NCI-H2107 treated with DMSO at 0.1 percent for 48 hours (cell line): ENCODE results near the gene GARRE1.
"Not testable (repeated sequence)": the region's sequence is repeated elsewhere in the genome, so short reads cannot be mapped to it uniquely, and the experiment has no call there.

Source experiments
- DNase-seq: peaks from one replicate; lab custom pipeline; 2025; ENCODE audit not compliant: unreplicated experiment; lab: John Stamatoyannopoulos, UW

The GARRE1 gene

DNA sequence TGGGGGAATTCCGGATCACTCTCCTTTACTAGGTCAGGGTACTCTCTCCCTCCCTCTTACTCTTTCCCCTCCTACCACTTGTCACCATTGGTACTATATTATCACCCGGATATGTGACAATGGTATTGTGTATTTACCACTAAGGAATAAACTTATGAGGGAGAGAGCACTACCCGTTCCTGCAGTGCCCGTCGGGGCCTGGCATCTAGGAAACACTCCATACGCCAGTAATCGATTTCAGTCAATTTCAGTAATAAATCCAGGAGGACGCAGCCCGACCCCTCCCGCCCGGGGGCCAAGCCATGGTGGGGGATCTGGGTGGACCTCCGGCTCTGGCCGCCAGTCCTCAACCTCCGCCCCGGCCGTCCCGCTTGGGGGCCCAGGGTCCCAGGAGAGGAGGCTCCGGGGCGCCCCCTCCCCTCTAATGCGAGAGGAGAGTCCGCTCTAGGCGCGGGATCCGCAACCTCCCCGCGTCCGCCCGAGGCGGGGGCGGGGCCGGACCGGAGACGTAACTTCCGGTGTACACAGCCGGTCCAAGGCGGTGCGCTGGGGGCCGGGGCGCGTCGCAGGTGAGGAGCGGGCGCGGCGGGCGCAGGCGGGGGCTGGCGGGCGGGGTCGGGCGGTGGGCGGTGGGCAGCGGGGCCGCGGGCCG, at the start of gene GARRE1:
Gene GARRE1 (plus strand): TSS at position 509 of the 652 bp plus-strand sequence. CDS start 45,920 bp downstream, outside the sequence.
- no peak for DNase-seq

- DNase-seq, result not testable (repeated sequence)
Observed at GRCh38 chr19:34205324-34205723, 49.0 kb upstream of the GARRE1 start.

DNA sequence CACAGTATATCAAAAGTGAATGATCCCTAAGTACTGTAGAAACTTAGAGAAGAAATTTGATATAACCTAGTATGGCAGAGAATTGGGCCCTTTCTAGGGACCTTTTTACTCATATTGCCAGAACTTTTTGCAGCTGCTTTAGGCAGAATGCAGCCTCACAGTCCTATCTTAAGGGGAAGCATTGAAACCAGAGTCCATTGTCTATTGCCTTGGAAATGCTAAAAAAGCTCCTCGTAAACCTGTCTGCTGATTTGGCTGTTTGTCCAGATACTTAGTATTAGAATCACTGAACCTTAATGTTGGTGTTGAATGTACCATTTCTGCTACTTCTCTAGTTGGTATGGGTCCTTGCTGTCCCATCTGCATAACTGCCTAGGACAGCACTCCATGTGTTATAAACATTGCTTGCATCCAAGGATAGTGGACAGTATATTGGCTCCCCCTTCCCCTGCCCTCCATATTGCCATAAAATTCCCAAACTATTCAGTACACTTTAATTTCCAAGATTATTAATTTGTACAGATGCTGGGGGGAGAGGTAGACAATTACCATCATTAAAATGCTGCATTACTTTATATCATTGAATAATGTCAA, 46.0 kb upstream of the GARRE1 start:
- DNase-seq, result no peak

DNA sequence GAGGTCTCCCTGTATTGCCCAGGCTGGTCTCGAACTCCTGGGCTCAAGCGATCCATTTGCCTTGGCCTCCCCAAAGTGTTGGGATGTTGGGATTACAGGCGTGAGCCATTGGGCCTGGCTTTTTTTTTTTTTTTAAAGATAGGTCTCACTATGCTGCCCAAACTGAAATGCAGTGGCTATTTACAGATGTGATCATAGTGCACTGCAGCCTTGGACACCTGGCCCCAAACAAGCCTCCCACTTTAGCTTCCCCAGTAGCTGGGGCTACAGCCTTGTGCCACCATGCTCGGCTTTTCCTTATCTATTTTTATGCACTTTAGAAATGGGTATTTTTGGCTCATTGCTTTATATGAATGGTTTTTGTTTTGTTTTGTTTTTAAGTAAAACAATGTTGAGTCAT, 44.6 kb upstream of the GARRE1 start:
- DNase-seq, result no peak

GRCh38 chr19:34213283-34213682, 41.1 kb upstream of the GARRE1 start:
- DNase-seq, result no peak

GRCh38 chr19:34214040-34214439, 40.3 kb upstream of the GARRE1 start:
- no peak for DNase-seq

DNA sequence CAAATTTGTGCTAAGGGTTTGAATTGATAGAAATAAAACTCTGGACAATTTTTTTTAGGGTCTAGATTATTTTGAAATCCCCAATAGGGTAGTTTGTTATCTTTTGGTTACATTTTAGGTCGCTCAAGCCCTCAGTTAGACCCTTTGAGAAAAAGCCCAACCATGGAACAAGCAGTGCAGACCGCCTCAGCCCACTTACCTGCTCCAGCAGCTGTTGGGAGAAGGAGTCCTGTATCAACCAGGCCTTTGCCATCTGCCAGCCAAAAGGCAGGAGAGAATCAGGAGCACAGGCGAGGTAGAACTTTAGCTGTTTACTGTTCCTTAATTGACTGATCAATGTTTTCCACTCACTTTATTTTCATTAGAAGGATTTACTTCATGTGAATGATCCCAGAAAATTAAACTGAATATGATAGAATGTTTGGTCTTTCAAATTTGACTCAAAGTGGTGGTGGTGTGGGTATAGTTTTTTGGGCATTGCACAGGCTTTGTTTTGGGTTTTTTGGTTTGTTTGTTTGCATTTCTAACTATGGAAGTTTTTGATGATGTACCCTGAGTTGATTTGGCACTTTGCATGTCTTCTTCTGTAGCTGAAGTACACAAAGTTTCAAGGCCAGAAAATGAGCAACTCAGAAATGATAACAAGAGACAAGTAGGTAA, 39.2 kb upstream of the GARRE1 start:
- no peak for DNase-seq

DNA sequence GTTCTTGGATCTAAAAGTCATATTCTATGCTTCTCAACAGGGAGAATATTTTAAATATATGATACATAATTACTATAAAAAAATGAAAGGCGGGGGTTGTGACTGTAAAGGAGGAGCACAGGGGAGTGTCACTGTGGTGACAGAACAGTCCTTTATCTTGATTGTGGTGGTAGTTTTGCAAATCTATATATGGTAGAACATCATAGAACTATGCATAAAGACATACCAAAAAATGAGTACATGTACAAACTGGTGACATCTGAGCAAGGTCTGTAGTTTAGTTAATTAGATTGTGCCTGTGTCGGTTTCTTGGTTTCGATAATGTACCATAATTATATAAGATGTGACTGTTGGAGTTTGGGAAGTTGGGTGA, 38.7 kb upstream of the GARRE1 start:
- DNase-seq, result no peak

DNA sequence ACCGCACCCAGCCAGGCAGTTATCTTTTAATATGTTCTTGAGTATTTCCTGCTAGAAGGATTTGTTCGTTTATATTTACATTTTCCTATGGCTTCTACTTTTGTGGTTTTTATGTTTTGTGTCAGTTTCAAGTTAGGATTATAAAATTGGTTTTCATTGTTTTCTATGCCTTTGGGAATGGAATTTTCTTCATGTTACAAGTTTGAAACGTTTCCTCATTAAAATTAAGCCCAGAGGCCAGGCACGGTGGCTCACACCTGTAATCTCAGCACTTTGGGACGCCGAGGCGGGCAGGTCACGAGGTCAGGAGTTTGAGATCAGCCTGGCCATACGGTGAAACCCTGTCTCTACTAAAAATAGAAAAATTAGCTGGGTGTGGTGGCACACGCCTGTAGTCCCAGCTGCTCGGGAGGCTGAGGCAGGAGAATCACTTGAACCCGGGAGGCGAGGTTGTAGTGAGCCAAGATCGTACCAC, 37.6 kb upstream of the GARRE1 start:
- not testable (repeated sequence) for DNase-seq

DNA sequence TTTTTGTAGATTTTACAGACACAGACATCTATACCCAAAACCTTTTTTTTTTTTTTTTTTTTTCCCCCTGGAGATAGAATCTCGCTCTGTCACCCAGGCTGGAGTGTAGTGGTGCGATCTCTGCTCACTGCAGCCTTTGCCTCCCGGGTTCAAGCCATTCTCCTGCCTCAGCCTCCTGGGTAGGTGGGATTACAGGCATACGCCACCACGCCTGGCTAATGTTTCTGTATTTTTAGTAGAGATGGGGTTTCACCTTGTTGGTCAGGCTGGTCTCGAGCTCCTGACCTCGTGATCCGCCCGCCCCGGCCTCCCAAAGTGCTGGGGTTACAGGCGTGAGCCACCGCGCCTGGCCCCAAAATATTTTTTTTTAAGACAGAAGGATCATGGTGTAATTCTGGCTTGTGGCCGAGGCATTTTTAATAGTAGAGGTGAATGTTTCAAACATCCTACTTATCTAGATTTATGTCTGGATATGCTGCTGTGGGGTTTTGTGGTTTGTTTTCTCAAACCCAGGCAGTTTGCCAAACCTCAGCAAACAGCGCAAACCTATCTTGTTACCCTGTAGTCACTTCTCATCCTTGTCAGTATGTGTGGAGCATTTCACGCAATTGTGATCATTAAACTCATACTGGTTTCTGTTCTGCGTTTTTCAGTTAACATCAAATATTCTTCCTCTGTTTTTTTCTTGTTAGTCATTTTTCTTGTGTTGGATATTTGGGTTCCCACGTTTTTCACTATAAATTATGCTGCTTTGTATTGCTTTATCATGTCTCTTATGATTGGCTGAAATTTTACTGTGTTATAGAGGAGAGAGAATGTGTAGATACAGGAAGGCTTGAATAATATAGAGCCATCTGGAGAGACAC, 36.2 kb upstream of the GARRE1 start:
- peak; percentile 90 for DNase-seq

GRCh38 chr19:34218818-34219164, 35.6 kb upstream of the GARRE1 start:
- DNase-seq, result no peak

- DNase-seq, result peak; percentile 34
Observed at GRCh38 chr19:34220472-34221063, 33.8 kb upstream of the GARRE1 start.

- no peak for DNase-seq
Observed at GRCh38 chr19:34222386-34222785, 32.0 kb upstream of the GARRE1 start.

GRCh38 chr19:34224996-34225658, 29.2 kb upstream of the GARRE1 start:
- DNase-seq, result no peak

DNA sequence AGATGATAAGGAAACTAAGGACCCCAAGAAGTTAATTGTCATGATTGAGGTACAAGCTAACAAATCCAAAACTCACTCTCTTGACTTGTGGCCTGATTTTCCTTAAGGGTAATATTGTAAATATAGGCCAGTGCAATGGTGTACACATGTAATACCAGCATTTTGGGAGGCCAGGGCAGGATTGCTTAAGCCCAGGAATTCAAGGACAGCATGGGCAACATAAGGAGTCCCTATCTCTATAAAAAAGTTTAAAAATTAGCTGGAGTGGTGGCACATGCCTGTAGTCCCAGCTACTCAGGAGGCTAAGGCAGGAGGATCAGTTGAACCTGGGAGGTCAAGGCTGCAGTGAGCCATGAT, 28.7 kb upstream of the GARRE1 start:
- no peak for DNase-seq

- DNase-seq, result no peak
Observed at GRCh38 chr19:34226036-34226435, 28.3 kb upstream of the GARRE1 start.

- DNase-seq, result no peak
Observed at GRCh38 chr19:34228347-34228746, 26.0 kb upstream of the GARRE1 start.

DNA sequence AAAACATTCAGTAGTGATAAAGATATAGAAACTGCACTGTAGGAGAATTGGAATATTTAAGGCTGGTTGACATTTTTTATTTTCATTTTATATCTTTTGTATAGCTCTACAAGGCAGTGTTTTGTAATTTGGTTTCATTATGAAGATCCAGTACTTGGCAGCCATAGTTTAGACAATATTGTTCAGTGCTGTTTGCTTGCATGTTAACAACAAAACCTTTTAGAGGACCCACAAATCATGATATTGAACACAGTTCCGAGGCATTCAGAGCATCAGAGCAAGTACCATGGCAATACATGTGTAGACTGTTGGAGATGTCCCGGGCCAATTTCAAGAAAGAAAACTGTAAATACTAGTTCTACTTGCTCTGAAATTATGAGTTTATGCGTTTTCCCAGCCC, 25.6 kb upstream of the GARRE1 start:
- no peak for DNase-seq

DNA sequence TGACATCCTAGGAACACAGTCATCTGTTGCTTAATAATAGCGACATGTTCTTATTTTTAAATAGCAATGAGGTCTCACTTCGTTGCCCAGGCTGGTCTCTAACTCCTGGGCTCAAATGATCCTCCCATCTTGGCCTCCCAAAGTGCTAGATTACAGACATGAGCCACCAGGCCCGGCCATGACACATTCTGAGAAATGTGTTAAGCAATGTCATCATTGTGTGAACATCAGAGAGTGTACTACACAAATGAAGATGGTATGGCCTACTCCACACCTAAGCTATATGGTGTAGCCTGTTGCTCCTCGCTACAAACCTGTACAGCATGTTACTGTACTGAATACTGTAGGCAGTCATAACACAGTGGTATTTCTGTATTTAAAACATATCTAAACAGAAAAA, 24.6 kb upstream of the GARRE1 start:
- DNase-seq, result no peak

DNA sequence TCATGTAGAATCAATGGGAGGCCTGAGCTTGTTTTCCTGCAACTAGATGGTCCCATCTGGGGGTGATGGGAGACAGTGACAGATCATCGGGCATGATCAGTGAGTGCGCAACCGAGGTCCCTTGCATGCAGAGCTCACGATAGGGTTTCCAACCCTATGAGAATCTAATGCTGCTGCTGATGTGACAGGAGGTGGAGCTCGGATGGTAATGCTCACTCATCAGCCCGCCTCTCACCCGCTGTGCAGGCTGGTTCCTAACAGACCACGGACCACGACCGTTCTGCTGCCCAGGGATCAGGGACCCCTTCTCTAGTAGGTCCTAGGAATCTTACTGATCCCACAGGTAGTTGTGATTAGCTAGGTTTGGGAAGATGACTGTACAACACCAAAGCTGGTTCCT, 23.5 kb upstream of the GARRE1 start:
- DNase-seq, result no peak

- DNase-seq, result no peak
Observed at GRCh38 chr19:34231439-34231838, 22.9 kb upstream of the GARRE1 start.
